ENCODE data around the gene TTYH3. TPM values are rescaled to one million over a fixed set of nuclear protein-coding genes. Genes with fewer than 3 reads are reported as not detected.

The TTYH3 gene
- total RNA-seq, 3 donors from 2014 or later (not counting 1 experiment from before 2014, with no cell fraction given): 38.3 to 47.1 (median 42.4) TPM

- Histone ChIP-seq H3K36me3 (ENCODE audit: control insufficient read depth, insufficient read depth, low read length) (no peaks in the 10 kb centered on the region), H3K27me3 (ENCODE audit: control insufficient read depth, insufficient read depth, low read length) (no peaks in the 10 kb centered on the region), H3K9me3 (ENCODE audit: control insufficient read depth, insufficient read depth, low read length) (no peaks in the 10 kb centered on the region), H3K4me3 (ENCODE audit: low read length) (no peak overlapping the region), H3K27ac (ENCODE audit: low read length) (no peak overlapping the region), H3K4me1 (ENCODE audit: control insufficient read depth, insufficient read depth, low read length) (peaks cover 64% of the 10 kb centered on the region)
- ATAC-seq (no peak), DNase-seq (no peak)
- no peaks in the 10 kb centered on the region for H3K36me3 Mint-ChIP-seq
- H3K4me1 Mint-ChIP-seq: peaks cover 5 to 29% of the 10 kb centered on the region in 2 donors
- H3K27ac Mint-ChIP-seq: peak overlapping the region in 1 of 2 donors; percentile 45
- 91% methylated on average over 17 of the region's 17 CpGs for WGBS (ENCODE audit: insufficient coverage)
- TF ChIP-seq, protein P1, sequence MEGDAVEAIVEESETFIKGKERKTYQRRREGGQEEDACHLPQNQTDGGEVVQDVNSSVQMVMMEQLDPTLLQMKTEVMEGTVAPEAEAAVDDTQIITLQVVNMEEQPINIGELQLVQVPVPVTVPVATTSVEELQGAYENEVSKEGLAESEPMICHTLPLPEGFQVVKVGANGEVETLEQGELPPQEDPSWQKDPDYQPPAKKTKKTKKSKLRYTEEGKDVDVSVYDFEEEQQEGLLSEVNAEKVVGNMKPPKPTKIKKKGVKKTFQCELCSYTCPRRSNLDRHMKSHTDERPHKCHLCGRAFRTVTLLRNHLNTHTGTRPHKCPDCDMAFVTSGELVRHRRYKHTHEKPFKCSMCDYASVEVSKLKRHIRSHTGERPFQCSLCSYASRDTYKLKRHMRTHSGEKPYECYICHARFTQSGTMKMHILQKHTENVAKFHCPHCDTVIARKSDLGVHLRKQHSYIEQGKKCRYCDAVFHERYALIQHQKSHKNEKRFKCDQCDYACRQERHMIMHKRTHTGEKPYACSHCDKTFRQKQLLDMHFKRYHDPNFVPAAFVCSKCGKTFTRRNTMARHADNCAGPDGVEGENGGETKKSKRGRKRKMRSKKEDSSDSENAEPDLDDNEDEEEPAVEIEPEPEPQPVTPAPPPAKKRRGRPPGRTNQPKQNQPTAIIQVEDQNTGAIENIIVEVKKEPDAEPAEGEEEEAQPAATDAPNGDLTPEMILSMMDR (IDR thresholded peaks at IDR 0.05): no peak
- intact Hi-C loops (cut with micrococcal nuclease): no loop called here
- no peaks in the 10 kb centered on the region for H3K27me3 Mint-ChIP-seq (ENCODE audit: low read depth in 2 of 2)
- no peaks in the 10 kb centered on the region for H3K9me3 Mint-ChIP-seq
- H3K4me3 Mint-ChIP-seq: no peak overlapping the region
Observed at GRCh38 chr7:2637066-2637471, 5.3 kb downstream of the TTYH3 start.

GRCh38 chr7:2637505-2638223, 5.9 kb downstream of the TTYH3 start:
- no peak for DNase-seq
- TF ChIP-seq, protein P1 (IDR thresholded peaks at IDR 0.05): no peak

DNA sequence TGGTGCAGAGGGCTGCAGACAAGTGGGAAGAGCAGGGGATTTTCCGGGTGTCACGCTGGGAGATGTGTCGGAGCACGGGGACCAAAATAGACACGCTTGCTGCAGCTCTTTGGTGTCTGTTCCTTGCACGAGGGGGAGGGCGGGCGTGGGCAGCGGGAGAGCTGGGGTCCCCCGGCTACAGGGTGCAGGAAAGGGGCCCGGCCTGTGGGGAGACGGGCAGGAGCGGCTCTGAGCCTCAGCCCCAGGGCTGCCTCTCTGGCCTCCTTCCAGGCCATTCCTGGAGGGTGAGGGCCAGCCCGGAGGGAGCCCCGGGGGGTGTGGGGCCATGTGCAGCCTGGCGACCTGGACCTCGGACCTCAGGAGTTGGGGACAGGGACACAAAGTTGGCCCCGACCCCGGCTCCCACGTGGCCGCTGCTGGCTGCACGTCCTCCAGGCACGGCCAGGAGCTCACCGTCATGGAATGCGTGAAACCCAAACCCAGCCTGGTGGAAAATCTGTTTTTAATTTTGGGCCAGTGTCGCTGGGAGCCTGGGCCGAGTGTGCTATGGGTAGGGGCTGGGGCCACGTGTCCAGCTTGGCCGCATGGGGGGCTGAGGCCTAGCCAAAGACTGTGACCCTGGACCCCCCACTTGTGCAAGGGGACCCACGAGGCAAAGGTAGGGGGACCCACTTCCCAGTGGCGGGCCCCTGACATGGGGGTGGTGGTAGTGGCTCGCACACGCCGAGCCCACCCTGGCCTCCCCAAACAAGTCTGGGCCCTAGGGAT, 6.6 kb downstream of the TTYH3 start:
- intact Hi-C loops (cut with micrococcal nuclease): no loop called here
- no peak for ATAC-seq
- 94% methylated on average over 34 of the region's 34 CpGs for WGBS (ENCODE audit: insufficient coverage)

More at GRCh38 chr7:2637505-2638223, 5.9 kb downstream of the TTYH3 start:
- no peaks in the 10 kb centered on the region for H3K9me3 Mint-ChIP-seq
- 71% methylated on average over 22 of the region's 23 CpGs for WGBS (ENCODE audit: insufficient coverage)
- Histone ChIP-seq H3K4me1 (ENCODE audit: control insufficient read depth, insufficient read depth, low read length) (peaks cover 59% of the 10 kb centered on the region), H3K9me3 (ENCODE audit: control insufficient read depth, insufficient read depth, low read length) (no peaks in the 10 kb centered on the region), H3K4me3 (ENCODE audit: low read length) (no peak overlapping the region), H3K27me3 (ENCODE audit: control insufficient read depth, insufficient read depth, low read length) (no peaks in the 10 kb centered on the region), H3K27ac (ENCODE audit: low read length) (peak overlapping the region; percentile 49), H3K36me3 (ENCODE audit: control insufficient read depth, insufficient read depth, low read length) (no peaks in the 10 kb centered on the region)
- no peak overlapping the region for H3K4me3 Mint-ChIP-seq
- intact Hi-C loops (cut with micrococcal nuclease): no loop called here
- ATAC-seq: no peak
- H3K4me1 Mint-ChIP-seq: peaks cover 5 to 23% of the 10 kb centered on the region in 2 donors
- peak overlapping the region in 1 of 2 donors; percentile 45 for H3K27ac Mint-ChIP-seq
- no peaks in the 10 kb centered on the region for H3K36me3 Mint-ChIP-seq
- H3K27me3 Mint-ChIP-seq (ENCODE audit: low read depth in 2 of 2): no peaks in the 10 kb centered on the region

More for the DNA sequence above, 6.6 kb downstream of the TTYH3 start:
- Histone ChIP-seq H3K4me3 (ENCODE audit: low read length) (no peak overlapping the region), H3K9me3 (ENCODE audit: control insufficient read depth, insufficient read depth, low read length) (no peaks in the 10 kb centered on the region), H3K27ac (ENCODE audit: low read length) (no peak overlapping the region), H3K36me3 (ENCODE audit: control insufficient read depth, insufficient read depth, low read length) (no peaks in the 10 kb centered on the region), H3K27me3 (ENCODE audit: control insufficient read depth, insufficient read depth, low read length) (no peaks in the 10 kb centered on the region), H3K4me1 (ENCODE audit: control insufficient read depth, insufficient read depth, low read length) (peaks cover 51% of the 10 kb centered on the region)
- no peaks in the 10 kb centered on the region for H3K36me3 Mint-ChIP-seq
- no peak for DNase-seq
- H3K27me3 Mint-ChIP-seq (ENCODE audit: low read depth in 2 of 2): no peaks in the 10 kb centered on the region
- TF ChIP-seq, protein P1 (IDR thresholded peaks at IDR 0.05): no peak
- H3K4me1 Mint-ChIP-seq: peaks cover 5 to 16% of the 10 kb centered on the region in 2 donors
- H3K4me3 Mint-ChIP-seq: no peak overlapping the region
- no peak overlapping the region for H3K27ac Mint-ChIP-seq
- no peaks in the 10 kb centered on the region for H3K9me3 Mint-ChIP-seq
